A673 (cell line): ENCODE data around the gene TTC33. TPM values are rescaled to one million over a fixed set of nuclear protein-coding genes. Genes with fewer than 3 reads are reported as not detected.

Source experiments
- BruUV-seq: library from RNA; stranded (reverse); fragments of 400-500 nt; replicated peaks from 2 replicates; lab custom pipeline; 2021; lab: Mats Ljungman, UMichigan
- CTCF ChIA-PET: fragments of 300-600 bp; sonication (Branson Sonifier 250); formaldehyde crosslinking; loops from one replicate; lab custom pipeline; 2022; ENCODE audit warnings: antibody characterized with exemption; lab: Charles Lee
- POLR2A ChIA-PET: fragments of 300-600 bp; sonication (Branson Sonifier 250); formaldehyde crosslinking; loops from one replicate; lab custom pipeline; 2022; ENCODE audit warnings: antibody characterized with exemption; ENCODE audit not compliant: low non-redundant PET; lab: Charles Lee
- DNase-seq: peaks from one replicate; pipeline ENCODE4 v3.0.0-alpha.2; 2015; ENCODE audit warnings: low spot score
- H3K27ac ChIP-seq: fragments of 200-600 bp; sonication (generic); 2 replicates; pipeline ENCODE4 v1.5.1; 2016; ENCODE audit warnings: mixed run types, low read depth, mild to moderate bottlenecking, mixed read lengths, antibody characterized with exemption, low read length; ENCODE audit not compliant: poor library complexity, severe bottlenecking
- H3K27me3 ChIP-seq: fragments of 200-600 bp; sonication (generic); replicated peaks from 2 replicates; pipeline ENCODE4 v1.6.1; 2017; ENCODE audit warnings: mixed run types, low read depth, mild to moderate bottlenecking, mixed read lengths, antibody characterized with exemption, low read length; ENCODE audit not compliant: insufficient read depth, poor library complexity
- H3K36me3 ChIP-seq: fragments of 200-600 bp; sonication (generic); 2 replicates; pipeline ENCODE4 v1.6.1; 2016; ENCODE audit warnings: mixed run types, mild to moderate bottlenecking, mixed read lengths, antibody characterized with exemption, low read length; ENCODE audit not compliant: insufficient read depth, poor library complexity, severe bottlenecking
- H3K4me1 ChIP-seq: fragments of 200-600 bp; sonication (generic); 2 replicates; pipeline ENCODE4 v1.6.1; 2017; ENCODE audit warnings: mixed run types, mild to moderate bottlenecking, mixed read lengths, antibody characterized with exemption, low read length; ENCODE audit not compliant: insufficient read depth, poor library complexity, severe bottlenecking
- H3K4me3 ChIP-seq: fragments of 200-600 bp; sonication (generic); 2 replicates; pipeline ENCODE4 v1.5.1; 2016; ENCODE audit warnings: low read depth, mixed run types, mild to moderate bottlenecking, mixed read lengths, low read length; ENCODE audit not compliant: poor library complexity, severe bottlenecking
- H3K9me3 ChIP-seq: fragments of 200-600 bp; sonication (generic); 2 replicates; pipeline ENCODE4 v1.6.1; 2016; ENCODE audit warnings: mixed run types, low read depth, mild to moderate bottlenecking, mixed read lengths, antibody characterized with exemption, low read length; ENCODE audit not compliant: poor library complexity, severe bottlenecking
- CTCF ChIP-seq: fragments of 300-800, 200-600 bp; sonication (generic); conservative IDR thresholded peaks from 2 replicates; pipeline ENCODE4 v1.5.1; 2017; ENCODE audit warnings: low read depth, mild to moderate bottlenecking, antibody characterized with exemption, low read length, moderate library complexity, mixed read lengths
- EZH2 ChIP-seq: fragments of 200-600 bp; sonication (generic); IDR thresholded peaks from 2 replicates; pipeline ENCODE4 v1.6.1; 2017; ENCODE audit warnings: borderline replicate concordance, low read depth, mild to moderate bottlenecking, mixed read lengths, antibody characterized with exemption, low read length; ENCODE audit not compliant: poor library complexity, severe bottlenecking
- intact Hi-C: fragments of 100-400 bp; cut with micrococcal nuclease; formaldehyde crosslinking; loops from one replicate; pipeline ENCODE4 v1.10.0; 2022; ENCODE audit not compliant: unreplicated experiment
- total RNA-seq: library from RNA; stranded (reverse); gene quantifications from 2 replicates; pipeline ENCODE4 v1.2.3, GENCODE V29; 2021

The TTC33 gene
- total RNA-seq, 1 experiment from 2014 or later: 17.0 TPM

GRCh38 chr5:40631236-40631635, 124.5 kb downstream of the TTC33 start:
- Histone ChIP-seq H3K4me1 (no peaks in the 10 kb centered on the region), H3K36me3 (no peaks in the 10 kb centered on the region), H3K27me3 (no peaks in the 10 kb centered on the region), H3K4me3 (no peak overlapping the region), H3K9me3 (no peaks in the 10 kb centered on the region), H3K27ac (no peak overlapping the region)
- ChIA-PET CTCF (no interaction called here), POLR2A (no interaction called here)
- no peak for TF ChIP-seq EZH2
- TF ChIP-seq CTCF: no peak
- intact Hi-C loops: no loop called here
- DNase-seq: no peak
- no TSS peak for BruUV-seq

GRCh38 chr5:40630126-40630525, 125.6 kb downstream of the TTC33 start:
- POLR2A ChIA-PET: no interaction called here
- intact Hi-C loops: no loop called here
- BruUV-seq: no TSS peak
- H3K27me3 ChIP-seq: no peaks in the 10 kb centered on the region
- H3K36me3 ChIP-seq: no peaks in the 10 kb centered on the region
- no peaks in the 10 kb centered on the region for H3K9me3 ChIP-seq
- TF ChIP-seq CTCF: no peak
- TF ChIP-seq EZH2: no peak
- CTCF ChIA-PET: no interaction called here
- H3K4me1 ChIP-seq: no peaks in the 10 kb centered on the region
- no peak overlapping the region for H3K27ac ChIP-seq
- no peak overlapping the region for H3K4me3 ChIP-seq
- no peak for DNase-seq

- no peak for TF ChIP-seq EZH2
- no peak for TF ChIP-seq CTCF
- no TSS peak for BruUV-seq
- Histone ChIP-seq H3K27me3 (no peaks in the 10 kb centered on the region), H3K27ac (no peak overlapping the region), H3K4me1 (no peaks in the 10 kb centered on the region), H3K9me3 (no peaks in the 10 kb centered on the region), H3K4me3 (no peak overlapping the region), H3K36me3 (no peaks in the 10 kb centered on the region)
- ChIA-PET CTCF (no interaction called here), POLR2A (no interaction called here)
- intact Hi-C loops: no loop called here
- DNase-seq: no peak
Measured at GRCh38 chr5:40628407-40628806, 127.4 kb downstream of the TTC33 start.
